Activated gamma-delta T cell (primary cell): ENCODE data around the gene CD99.
"Not testable (repeated sequence)": the region's sequence is repeated elsewhere in the genome, so short reads cannot be mapped to it uniquely, and the experiment has no call there.

Experiments
- DNase-seq: peaks from one replicate; lab custom pipeline; 2025; lab: John Stamatoyannopoulos, UW

The CD99 gene

DNA sequence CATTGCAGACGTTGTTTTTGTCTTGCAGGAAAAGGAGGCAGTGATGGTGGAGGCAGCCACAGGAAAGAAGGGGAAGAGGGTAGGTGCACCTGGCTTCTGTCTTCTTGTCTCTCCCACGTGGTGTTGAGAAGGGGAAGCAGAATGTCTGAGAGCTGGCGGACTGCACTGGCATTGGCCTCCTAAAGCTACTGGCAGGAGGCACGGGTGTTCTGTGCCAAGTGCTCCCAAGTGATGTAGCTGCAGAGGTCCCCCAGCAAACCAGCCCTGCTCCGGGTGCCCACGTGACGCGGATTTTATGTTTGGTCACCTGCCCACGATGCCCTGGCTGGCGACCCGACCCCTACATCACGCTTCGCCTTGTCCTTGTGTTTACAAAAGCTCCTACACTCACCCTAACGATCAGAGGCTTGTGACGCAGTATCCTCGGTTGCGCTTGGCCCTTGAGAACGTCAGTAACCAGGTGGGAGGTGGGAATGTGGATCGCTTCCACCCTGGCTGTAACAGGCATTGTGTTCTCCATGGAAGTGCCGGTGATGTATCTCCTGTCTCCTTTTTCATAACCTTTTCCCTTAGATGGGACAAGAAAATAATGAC lies 32.3 kb downstream of the CD99 start:
- no peak for DNase-seq

GRCh38 chrX:2727264-2727663 lies 36.2 kb downstream of the CD99 start:
- DNase-seq: not testable (repeated sequence)

DNA sequence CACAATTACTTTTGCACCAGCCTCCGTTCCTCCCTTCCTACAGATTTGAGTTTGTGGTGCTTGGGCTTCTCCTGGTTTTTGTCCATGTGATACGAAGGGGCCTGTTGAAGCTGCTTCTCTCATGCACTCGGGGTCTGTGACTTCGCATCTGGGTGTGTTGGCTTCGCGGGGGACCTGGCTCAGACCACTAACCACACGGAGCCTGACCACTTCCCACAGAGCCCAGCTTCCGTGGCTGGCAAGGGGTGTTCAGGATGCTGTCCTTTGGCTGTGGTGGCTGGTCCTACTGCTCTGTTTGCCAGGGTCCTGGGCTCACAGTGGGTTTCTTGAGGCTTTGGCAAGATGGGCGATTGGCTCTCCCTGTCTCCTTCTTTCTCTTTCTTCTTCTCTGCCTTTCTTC lies 41.0 kb downstream of the CD99 start:
- no peak for DNase-seq

DNA sequence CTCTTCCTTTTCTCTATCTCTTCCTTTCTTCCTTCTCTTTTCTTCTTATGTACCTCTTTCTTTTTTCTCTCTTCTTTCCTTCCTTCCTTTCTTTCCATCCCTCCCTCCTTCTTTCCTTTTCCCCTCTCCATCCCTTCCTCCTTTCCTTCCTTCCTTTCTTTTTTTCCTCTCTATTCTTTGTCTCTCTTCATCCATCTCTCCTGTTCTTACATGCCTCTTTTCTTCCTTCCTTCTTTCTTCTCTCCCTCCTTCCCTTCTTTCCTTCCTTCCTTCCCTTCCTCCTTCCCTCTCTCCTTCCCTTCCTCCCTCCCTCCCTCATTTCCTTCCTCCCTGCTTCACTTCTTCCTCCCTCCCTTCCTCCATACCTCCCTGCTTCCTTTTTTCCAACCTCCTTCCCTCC lies 41.6 kb downstream of the CD99 start:
- DNase-seq: no peak

DNA sequence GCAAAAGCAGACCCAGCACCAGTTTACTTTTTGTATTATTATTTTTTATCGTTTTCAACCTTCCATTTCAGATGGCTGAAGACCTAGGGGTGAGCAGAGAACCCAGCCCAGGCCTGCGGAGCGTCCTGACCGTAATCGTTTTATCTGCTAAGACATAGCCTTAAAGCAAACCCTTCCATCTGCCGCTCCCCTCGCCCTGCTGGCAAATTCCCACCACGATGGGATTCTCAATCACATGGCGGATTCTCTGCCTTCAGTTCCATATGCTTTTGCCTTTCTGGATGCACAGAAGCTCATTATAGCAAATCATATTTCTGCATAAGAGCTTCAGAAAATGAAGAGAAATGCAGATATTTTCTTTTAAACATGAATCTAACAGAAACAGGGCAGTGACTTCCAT lies 42.2 kb downstream of the CD99 start:
- DNase-seq: no peak

- no peak for DNase-seq
These were observed 44.2 kb downstream of the CD99 start for GRCh38 chrX:2735270-2735669.

- no peak for DNase-seq
These were observed 49.6 kb downstream of the CD99 start for GRCh38 chrX:2740672-2741071.

- no peak for DNase-seq
These were observed 50.3 kb downstream of the CD99 start for GRCh38 chrX:2741386-2741785.

DNA sequence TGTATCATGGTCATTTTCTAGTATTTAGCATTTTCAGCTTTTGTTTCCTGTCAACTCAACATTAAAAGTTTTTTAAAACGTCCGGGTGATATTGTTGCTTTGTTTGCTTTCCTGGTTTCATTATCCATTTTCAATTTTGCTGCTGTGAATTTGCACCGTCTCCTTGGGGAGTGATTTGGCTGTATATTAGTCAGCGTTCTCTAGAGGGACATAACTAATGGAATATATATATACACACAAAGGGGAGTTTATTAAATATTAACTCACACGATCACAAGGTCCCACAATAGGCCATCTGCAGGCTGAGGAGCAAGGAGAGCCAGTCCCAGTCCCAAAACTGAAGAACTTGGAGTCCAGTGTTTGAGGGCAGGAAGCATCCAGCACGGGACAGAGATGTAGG lies 55.2 kb downstream of the CD99 start:
- DNase-seq: not testable (repeated sequence)

- DNase-seq: no peak
These were observed 57.2 kb downstream of the CD99 start for GRCh38 chrX:2748171-2748814.

DNA sequence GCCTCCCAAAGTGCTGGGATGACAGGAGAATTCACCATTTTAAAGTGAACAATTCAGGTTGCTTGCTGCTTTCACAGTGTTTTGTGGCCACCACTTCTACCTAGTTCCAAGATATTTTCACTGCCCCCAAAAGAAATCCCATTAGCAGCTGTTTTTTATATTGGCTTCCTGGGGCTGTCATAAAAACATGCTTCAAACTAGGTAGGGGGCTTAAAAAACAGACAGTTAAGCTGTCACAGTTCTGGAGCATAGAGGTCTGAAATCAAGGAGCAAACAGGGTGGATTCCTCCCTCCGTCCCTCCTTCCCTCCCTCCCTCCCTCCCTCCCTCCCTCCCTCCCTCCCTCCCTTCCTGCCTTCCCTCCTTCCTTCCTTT lies 57.7 kb downstream of the CD99 start:
- DNase-seq: no peak

DNA sequence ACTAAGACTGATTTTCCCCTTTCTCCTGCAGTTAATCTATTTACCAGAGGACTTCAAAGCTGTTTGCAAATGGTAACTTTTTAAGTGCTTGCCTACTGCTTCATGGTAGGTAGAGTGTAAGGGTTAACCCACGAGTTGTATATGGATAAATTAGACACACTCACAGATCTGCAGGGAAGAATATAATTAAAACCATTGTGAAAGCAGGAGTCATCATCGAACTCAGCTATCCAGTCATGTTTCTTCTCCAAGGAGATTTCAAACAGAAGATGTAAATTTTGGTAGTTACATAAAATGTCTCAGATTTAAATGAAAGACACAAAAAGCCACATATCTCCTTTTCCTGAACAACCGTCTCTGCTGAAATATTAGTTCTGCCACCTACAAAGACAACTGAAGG lies 60.2 kb downstream of the CD99 start:
- no peak for DNase-seq

- not testable (repeated sequence) for DNase-seq
These were observed 60.8 kb downstream of the CD99 start, which contains the start of gene XG for GRCh38 chrX:2751874-2752300. Gene XG (plus strand): TSS chrX:2752040. CDS start chrX:2752275, 235 bp downstream.

DNA sequence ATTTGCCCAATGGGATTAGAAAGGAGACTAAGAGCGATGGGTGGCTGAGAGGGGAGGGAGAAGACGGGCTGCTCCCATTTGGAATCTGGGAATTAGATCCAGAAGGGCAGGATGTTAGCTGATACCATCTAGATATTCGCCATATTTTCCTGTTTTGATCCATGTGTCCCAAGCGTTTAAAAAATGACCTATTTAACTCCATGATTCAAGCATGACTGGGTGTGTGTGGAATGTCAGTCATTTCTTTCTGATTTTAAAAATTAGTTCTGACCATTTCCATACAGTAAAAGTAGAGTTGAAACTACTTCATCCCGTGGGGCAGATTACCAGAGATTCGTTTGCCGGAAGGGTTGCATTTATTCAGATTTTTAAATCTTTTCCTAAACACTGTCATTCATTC lies 61.3 kb downstream of the CD99 start:
- not testable (repeated sequence) for DNase-seq

DNA sequence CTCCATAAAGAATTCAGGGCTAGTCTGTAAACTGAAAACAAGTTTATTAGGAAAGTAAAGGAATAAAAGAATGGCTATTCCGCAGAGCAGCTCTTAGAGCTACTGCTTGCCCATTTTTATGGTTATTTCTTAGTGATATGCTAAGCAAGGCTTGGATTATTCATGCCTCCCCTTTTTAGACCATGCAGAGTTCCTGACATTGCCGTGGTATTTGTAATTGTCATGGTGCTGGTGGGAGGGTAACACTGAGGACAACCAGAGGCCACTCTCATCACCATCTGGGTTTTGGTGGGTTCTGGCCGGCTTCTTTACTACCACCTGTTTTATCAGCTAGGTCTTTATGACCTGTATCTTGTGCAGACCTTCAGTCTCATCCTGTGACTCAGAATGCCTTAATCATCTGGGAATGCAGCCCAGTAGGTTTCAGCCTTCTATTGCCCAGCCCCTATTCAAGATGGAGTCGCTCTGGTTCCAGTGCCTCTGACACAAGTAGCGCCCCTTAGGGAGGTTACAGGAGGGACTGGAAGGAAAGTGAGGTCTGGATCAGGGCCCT lies 64.1 kb downstream of the CD99 start:
- not testable (repeated sequence) for DNase-seq

DNA sequence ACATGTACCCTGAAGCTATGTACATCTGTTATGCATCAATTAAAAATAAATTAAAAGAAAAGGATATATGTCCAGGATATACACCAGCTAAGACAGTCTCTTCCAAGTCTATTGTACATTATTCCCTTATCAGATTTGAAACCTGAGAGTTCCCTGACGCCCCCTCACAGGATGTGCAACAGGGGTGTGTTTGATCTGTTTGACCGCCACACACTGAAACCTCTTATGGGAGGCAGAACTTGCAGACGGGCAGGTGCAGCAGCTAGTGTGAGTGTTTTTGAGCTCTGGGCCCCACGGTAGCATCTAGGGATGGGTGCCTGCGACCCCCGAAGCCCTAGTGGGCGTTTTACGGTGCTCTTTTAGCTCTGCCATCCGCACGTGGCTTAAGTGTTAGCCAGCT lies 65.5 kb downstream of the CD99 start:
- DNase-seq: no peak

DNA sequence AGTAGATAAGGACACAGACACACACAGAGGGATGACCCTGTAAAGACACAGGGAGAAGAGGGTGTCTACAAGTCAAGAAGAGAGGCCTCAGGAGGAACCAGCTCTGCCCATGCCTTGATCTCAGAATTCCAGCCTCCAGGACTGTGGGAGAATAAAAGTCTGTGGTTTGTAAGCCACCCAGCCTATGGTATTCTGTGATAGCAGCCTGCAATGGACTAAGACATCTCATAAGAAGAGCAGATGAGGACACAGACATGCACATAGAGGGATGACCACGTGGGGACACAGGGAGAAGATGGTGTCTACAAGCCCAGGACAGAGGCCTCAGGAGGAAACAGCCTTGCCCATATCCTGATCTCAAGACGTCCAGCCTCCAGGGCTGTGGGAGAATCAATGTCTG lies 70.2 kb downstream of the CD99 start:
- DNase-seq: no peak

GRCh38 chrX:2762671-2763070 lies 71.6 kb downstream of the CD99 start:
- not testable (repeated sequence) for DNase-seq

GRCh38 chrX:2764766-2765548 lies 73.9 kb downstream of the CD99 start:
- DNase-seq: not testable (repeated sequence)

DNA sequence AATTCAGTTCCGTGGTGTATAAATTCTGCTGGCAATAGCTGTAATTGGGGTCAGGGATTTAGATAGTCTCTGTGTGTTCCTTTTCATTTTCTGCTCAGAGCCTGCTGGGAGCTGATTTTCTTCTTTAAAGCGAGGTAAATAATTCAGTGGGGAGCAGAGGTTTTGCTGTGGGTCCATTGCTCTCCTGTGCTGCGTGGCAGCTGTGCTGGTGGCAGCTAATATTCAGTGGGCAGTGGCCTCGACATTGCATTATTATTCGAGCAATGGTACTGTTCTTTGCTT lies 74.4 kb downstream of the CD99 start:
- no peak for DNase-seq

DNA sequence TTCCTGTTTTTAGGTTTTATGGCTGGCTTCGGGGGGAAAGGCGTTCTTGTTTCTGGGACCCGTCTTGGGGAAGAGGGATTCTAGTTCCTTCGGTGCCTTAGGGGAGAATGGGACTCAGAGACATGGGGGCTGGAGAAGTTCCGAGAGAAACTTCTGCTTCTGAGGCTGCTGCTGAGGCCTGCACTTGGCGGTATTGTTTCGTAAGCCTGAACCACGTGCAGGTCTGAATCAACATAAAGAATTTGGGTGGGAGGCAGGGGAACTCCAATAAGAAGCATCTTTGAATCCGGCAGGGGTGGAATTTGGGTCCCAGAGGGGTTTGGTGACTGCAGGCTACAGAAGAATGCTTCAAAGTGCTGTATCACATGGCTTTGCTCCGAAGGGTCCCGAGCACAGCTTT lies 75.8 kb downstream of the CD99 start:
- no peak for DNase-seq

GRCh38 chrX:2767631-2768455 lies 76.7 kb downstream of the CD99 start:
- DNase-seq: no peak
